HepG2 (cell line): Measurements from ENCODE around the gene SLC19A1. TPM values are rescaled to one million over a fixed set of nuclear protein-coding genes. Genes with fewer than 3 reads are reported as not detected.

Experiments
- ATF1 ChIP-seq: IDR thresholded peaks from 2 replicates; pipeline ENCODE4 v1.6.1; 2016; ENCODE audit warnings: mild to moderate bottlenecking, control low read depth
- BRCA1 ChIP-seq: sonication (generic); formaldehyde crosslinking; IDR thresholded peaks from 2 replicates; pipeline ENCODE4 v1.4.0; 2020; ENCODE audit warnings: missing genetic modification reagents
- CBX2 ChIP-seq, 2 experiments: fragments of 200-600 bp in 1 of 2; sonication (generic); formaldehyde crosslinking in 1 of 2; IDR thresholded peaks; 2 replicates each; pipeline versions ENCODE4 v1.7.0 to v1.8.1; 2018 to 2022; ENCODE audit warnings: low read depth in 2 of 2, low read length in 1 of 2, mild to moderate bottlenecking in 1 of 2, missing genetic modification reagents in 1 of 2
- ETV5 ChIP-seq: IDR thresholded peaks from 2 replicates; pipeline ENCODE4 v1.6.1; 2018; ENCODE audit warnings: missing biosample characterization, missing genetic modification reagents, inconsistent platforms, borderline replicate concordance
- FOSL2 ChIP-seq: sonication (generic); formaldehyde crosslinking; IDR thresholded peaks from 2 replicates; pipeline ENCODE4 v1.4.0; 2020; ENCODE audit warnings: missing genetic modification reagents
- IKZF4 ChIP-seq: sonication (generic); formaldehyde crosslinking; IDR thresholded peaks from 2 replicates; pipeline ENCODE4 v1.5.1; 2020; ENCODE audit warnings: borderline replicate concordance, mild to moderate bottlenecking, low read depth, missing genetic modification reagents; ENCODE audit errors: not compliant biosample characterization
- KLF16 ChIP-seq, 2 experiments: sonication (generic) in 1 of 2; formaldehyde crosslinking in 1 of 2; IDR thresholded peaks; 2 replicates each; pipeline versions ENCODE4 v1.6.1 to v1.8.0; 2016 to 2023; ENCODE audit warnings: missing genetic modification reagents in 2 of 2, missing compliant biosample characterization in 1 of 2
- MAZ ChIP-seq, 2 experiments: sonication (generic) in 1 of 2; formaldehyde crosslinking in 1 of 2; IDR thresholded peaks; 2 replicates each; pipeline versions ENCODE4 v1.5.0 to v1.6.1; 2012 to 2020; ENCODE audit warnings: low read depth in 2 of 2, mild to moderate bottlenecking in 2 of 2, borderline replicate concordance in 1 of 2, improper control_type of control experiment in 1 of 2, low read length in 1 of 2, missing genetic modification reagents in 1 of 2, moderate library complexity in 1 of 2
- NFE2 ChIP-seq: sonication (generic); formaldehyde crosslinking; IDR thresholded peaks from 2 replicates; pipeline ENCODE4 v1.4.0; 2020; ENCODE audit warnings: missing genetic modification reagents
- PHF20 ChIP-seq: sonication (generic); formaldehyde crosslinking; IDR thresholded peaks from 2 replicates; pipeline ENCODE4 v1.5.0; 2020; ENCODE audit warnings: mild to moderate bottlenecking, missing genetic modification reagents
- RCOR2 ChIP-seq: IDR thresholded peaks from 2 replicates; pipeline ENCODE4 v1.6.1; 2016; ENCODE audit warnings: missing biosample characterization, missing genetic modification reagents
- REPIN1 ChIP-seq: sonication (generic); formaldehyde crosslinking; IDR thresholded peaks from 2 replicates; pipeline ENCODE4 v1.8.0; 2022; ENCODE audit warnings: missing genetic modification reagents, low read depth, mild to moderate bottlenecking, borderline replicate concordance
- RFX1 ChIP-seq: fragments of 450-650 bp; IDR thresholded peaks from 2 replicates; pipeline ENCODE4 v1.6.1; 2017
- RNF2 ChIP-seq: fragments of 450-650 bp; conservative IDR thresholded peaks from 2 replicates; pipeline ENCODE4 v1.6.1; 2016; ENCODE audit warnings: low read depth
- SAP130 ChIP-seq: IDR thresholded peaks from 2 replicates; pipeline ENCODE4 v1.6.1; 2016; ENCODE audit warnings: low read depth
- YEATS4 ChIP-seq: sonication (generic); formaldehyde crosslinking; IDR thresholded peaks from 2 replicates; pipeline ENCODE4 v1.4.0; 2020; ENCODE audit warnings: missing genetic modification reagents, borderline replicate concordance
- ZKSCAN8 ChIP-seq: IDR thresholded peaks from 2 replicates; pipeline ENCODE4 v1.6.1; 2016; ENCODE audit warnings: borderline replicate concordance, missing genetic modification reagents, missing compliant biosample characterization
- ZMYM4 ChIP-seq: sonication (generic); formaldehyde crosslinking; IDR thresholded peaks from 2 replicates; pipeline ENCODE4 v1.8.1; 2023; ENCODE audit warnings: mild to moderate bottlenecking, missing genetic modification reagents
- ZNF101 ChIP-seq: sonication (generic); formaldehyde crosslinking; IDR thresholded peaks from 2 replicates; pipeline ENCODE4 v1.4.0; 2020; ENCODE audit warnings: mild to moderate bottlenecking, low read depth, missing genetic modification reagents, borderline replicate concordance
- ZNF260 ChIP-seq: sonication (generic); formaldehyde crosslinking; IDR thresholded peaks from 2 replicates; pipeline ENCODE4 v1.4.0; 2020; ENCODE audit warnings: missing genetic modification reagents, low read depth, mild to moderate bottlenecking, borderline replicate concordance
- ZNF510 ChIP-seq: sonication (generic); formaldehyde crosslinking; IDR thresholded peaks from 2 replicates; pipeline ENCODE4 v1.4.0; 2020; ENCODE audit warnings: low read depth, mild to moderate bottlenecking, missing genetic modification reagents
- ZNF577 ChIP-seq: sonication (generic); formaldehyde crosslinking; IDR thresholded peaks from 2 replicates; pipeline ENCODE4 v1.4.0; 2020; ENCODE audit warnings: mild to moderate bottlenecking, low read depth, missing genetic modification reagents, borderline replicate concordance
- ZNF674 ChIP-seq: sonication (generic); formaldehyde crosslinking; IDR thresholded peaks from 2 replicates; pipeline ENCODE4 v1.5.0; 2020; ENCODE audit warnings: low read depth, mild to moderate bottlenecking, missing genetic modification reagents
- ZNF768 ChIP-seq: sonication (generic); formaldehyde crosslinking; IDR thresholded peaks from 2 replicates; pipeline ENCODE4 v1.4.0; 2020; ENCODE audit warnings: missing genetic modification reagents
- ZSCAN30 ChIP-seq: sonication (generic); formaldehyde crosslinking; IDR thresholded peaks from 2 replicates; pipeline ENCODE4 v1.5.0; 2020; ENCODE audit warnings: mild to moderate bottlenecking, missing genetic modification reagents
- polyA plus RNA-seq, 8 experiments: library from polyadenylated mRNA; depleted of rRNA in 3 of 8; stranded (reverse) in 7 of 8; unstranded in 1 of 8; fragments of >200 nt; fragmentation: Illumina TruSeq in 4 of 8; extraction: Trizol in 4 of 8; gene quantifications; 2 replicates each; pipeline versions ENCODE4 v1.2.1 to v1.2.3, GENCODE V29; 2011 to 2016; ENCODE audit warnings: low read depth in 4 of 8, missing spikeins in 1 of 8, mixed read lengths in 1 of 8; ENCODE audit not compliant: insufficient read depth in 1 of 8
- total RNA-seq, 5 experiments: library from RNA; depleted of rRNA; stranded (reverse); fragments of >200 nt; fragmentation: Illumina TruSeq; extraction: Trizol; gene quantifications; 2 replicates each; pipeline ENCODE4 v1.2.3, GENCODE V29; 2016; ENCODE audit warnings: low read depth in 1 of 5
- TF ChIP-seq, protein P1 (sequence below): sonication (generic); formaldehyde crosslinking; IDR thresholded peaks from 2 replicates; pipeline ENCODE4 v1.5.0; 2020; ENCODE audit warnings: missing genetic modification reagents
- TF ChIP-seq, protein P2 (sequence below): sonication (generic); formaldehyde crosslinking; IDR thresholded peaks from 2 replicates; pipeline ENCODE4 v1.4.0; 2020; ENCODE audit warnings: missing genetic modification reagents

SLC19A1 gene
- total and polyA plus RNA-seq, 2 of the 13 experiments (the other 11 are each of a cell fraction or from before 2014, with no cell fraction given), result 21.8 to 23.0 TPM

DNA sequence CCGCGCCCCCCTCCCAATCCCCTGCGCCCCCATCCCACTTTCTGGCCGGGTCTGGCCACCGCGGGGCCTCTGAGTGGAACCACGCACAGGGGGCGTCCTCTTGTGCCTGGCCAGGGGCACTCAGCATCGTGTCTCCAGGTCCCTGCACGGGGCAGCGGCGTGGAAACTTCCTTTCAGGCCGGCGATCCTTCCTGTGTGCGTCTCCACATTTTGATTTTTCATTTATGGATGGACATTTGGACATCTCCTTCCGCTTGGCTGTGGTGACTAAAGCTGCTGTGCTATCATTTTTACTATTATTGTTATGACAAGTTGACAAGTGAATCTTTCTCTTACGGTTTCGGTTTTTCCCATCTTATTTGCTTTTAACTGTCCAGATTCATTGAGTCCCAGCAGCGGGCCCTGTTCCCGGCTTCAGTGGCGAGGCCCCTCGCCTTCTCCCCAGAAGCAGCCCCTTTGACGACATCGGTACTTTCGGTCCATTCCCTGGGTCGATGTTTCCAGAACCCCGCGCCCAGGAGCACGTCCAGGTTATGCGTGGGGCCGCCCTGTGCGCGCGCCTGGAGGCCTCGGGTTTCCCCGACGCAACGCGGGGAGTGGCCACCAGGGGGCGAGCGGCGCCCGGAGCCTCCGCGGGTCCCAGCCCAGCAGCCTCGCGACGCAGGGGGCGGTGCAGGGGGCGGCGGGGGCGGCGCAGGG is 12.4 kb upstream of the SLC19A1 start (continued):
- TF ChIP-seq RCOR2 (CRISPR knock-in tag) (no peak), PHF20 (CRISPR knock-in tag) (no peak), ZNF768 (CRISPR knock-in tag) (0 out of 2 replicates have a peak, but pooled peaks have one; percentile 30), ZNF577 (CRISPR knock-in tag) (no peak), ZSCAN30 (CRISPR knock-in tag) (no peak), IKZF4 (CRISPR knock-in tag) (no peak), ZNF674 (CRISPR knock-in tag) (no peak), ZKSCAN8 (CRISPR knock-in tag) (no peak), KLF16 (CRISPR knock-in tag; IDR thresholded peaks at IDR 0.05) (peak in 1 of 2 experiments; percentile 80; a peak in 2 of 4 replicates), FOSL2 (CRISPR knock-in tag) (0 out of 2 replicates have a peak, but pooled peaks have one; percentile 26), ZNF101 (CRISPR knock-in tag) (no peak), BRCA1 (CRISPR knock-in tag) (no peak), REPIN1 (CRISPR knock-in tag) (peak; percentile 63; the same call in 1 of the 2 replicates), ETV5 (CRISPR knock-in tag) (0 out of 2 replicates have a peak, but pooled peaks have one; percentile 31), YEATS4 (no peak; the same call in 1 of the 2 replicates), ZNF260 (CRISPR knock-in tag) (no peak), ZNF510 (CRISPR knock-in tag) (no peak), NFE2 (no peak), MAZ (IDR thresholded peaks at IDR 0.05; ENCODE audit: borderline replicate concordance, low read depth, low read length) (no peak), MAZ (CRISPR knock-in tag; IDR thresholded peaks at IDR 0.05; ENCODE audit: low read depth) (0 out of 2 replicates have a peak, but pooled peaks have one; percentile 47), ATF1 (CRISPR knock-in tag) (no peak), CBX2 (IDR thresholded peaks at IDR 0.05; ENCODE audit: low read depth, low read length) (no peak), CBX2 (CRISPR knock-in tag; IDR thresholded peaks at IDR 0.05; ENCODE audit: low read depth) (no peak), RFX1 (no peak), ZMYM4 (CRISPR knock-in tag) (0 out of 2 replicates have a peak, but pooled peaks have one; percentile 28), SAP130 (peak; percentile 48), RNF2 (no peak)
- TF ChIP-seq, protein P1, sequence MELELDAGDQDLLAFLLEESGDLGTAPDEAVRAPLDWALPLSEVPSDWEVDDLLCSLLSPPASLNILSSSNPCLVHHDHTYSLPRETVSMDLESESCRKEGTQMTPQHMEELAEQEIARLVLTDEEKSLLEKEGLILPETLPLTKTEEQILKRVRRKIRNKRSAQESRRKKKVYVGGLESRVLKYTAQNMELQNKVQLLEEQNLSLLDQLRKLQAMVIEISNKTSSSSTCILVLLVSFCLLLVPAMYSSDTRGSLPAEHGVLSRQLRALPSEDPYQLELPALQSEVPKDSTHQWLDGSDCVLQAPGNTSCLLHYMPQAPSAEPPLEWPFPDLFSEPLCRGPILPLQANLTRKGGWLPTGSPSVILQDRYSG (CRISPR knock-in tag), result no peak
- TF ChIP-seq, protein P2, sequence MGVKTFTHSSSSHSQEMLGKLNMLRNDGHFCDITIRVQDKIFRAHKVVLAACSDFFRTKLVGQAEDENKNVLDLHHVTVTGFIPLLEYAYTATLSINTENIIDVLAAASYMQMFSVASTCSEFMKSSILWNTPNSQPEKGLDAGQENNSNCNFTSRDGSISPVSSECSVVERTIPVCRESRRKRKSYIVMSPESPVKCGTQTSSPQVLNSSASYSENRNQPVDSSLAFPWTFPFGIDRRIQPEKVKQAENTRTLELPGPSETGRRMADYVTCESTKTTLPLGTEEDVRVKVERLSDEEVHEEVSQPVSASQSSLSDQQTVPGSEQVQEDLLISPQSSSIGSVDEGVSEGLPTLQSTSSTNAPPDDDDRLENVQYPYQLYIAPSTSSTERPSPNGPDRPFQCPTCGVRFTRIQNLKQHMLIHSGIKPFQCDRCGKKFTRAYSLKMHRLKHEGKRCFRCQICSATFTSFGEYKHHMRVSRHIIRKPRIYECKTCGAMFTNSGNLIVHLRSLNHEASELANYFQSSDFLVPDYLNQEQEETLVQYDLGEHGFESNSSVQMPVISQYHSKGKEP, result no peak
